Umbilical cord (tissue), 2 donors: ENCODE results near the gene SYNPO2. TPM values are rescaled to one million over a fixed set of nuclear protein-coding genes. Genes with fewer than 3 reads are reported as not detected.
A peak's percentile ranks its signal among the peaks of the same experiment; 100 is the strongest.

ENCODE experiments used
- DNase-seq: peaks from one replicate; pipeline ENCODE4 v3.0.0-alpha.2; 2015; ENCODE audit warnings: low spot score
- total RNA-seq: library from RNA; depleted of rRNA; stranded (reverse); fragments of >200 nt; gene quantifications from one replicate; pipeline ENCODE4 v1.2.3, GENCODE V29; 2014; ENCODE audit warnings: low replicate concordance; ENCODE audit not compliant: insufficient read depth

The SYNPO2 gene
- total RNA-seq, 1 donor from 2014 or later = 590 TPM

DNA sequence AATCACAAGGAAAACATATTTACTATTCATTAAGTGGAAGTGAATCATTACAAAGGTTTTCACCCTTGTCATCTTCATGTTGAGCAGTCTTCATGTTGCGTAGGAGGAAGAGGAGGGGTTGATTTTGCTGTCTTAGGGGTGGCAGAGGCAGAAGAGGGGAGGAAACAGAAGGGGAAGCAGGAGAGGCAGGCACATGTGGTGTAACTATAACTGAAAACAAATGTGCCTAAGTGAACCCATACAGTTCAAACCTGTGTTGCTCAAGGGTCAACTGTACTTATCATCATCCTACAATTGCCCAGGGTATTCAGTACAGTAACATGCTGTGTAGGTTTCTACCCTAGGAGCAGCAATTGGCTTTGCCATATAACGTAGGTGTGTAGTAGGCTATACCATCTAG is 47.2 kb downstream of the SYNPO2 start:
- DNase-seq = no peak

DNA sequence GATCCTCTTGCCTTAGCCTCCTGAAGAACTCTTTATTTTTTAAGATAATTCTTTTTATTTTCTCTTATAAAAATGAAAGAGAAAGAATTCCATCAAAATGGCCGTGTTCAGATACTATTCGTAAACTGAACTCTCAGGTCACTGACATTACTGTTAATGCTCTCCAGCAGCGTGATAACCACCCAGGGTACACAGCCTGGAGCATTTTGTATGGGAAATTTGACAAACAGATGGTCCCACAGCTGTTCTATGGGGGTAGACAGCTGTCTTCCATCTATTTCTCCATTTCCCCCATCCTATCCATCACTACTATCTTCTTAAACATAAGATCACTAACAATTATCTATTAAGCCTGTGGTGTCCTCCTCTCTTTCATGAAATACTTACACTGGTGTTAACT is 47.8 kb downstream of the SYNPO2 start:
- DNase-seq = no peak

DNA sequence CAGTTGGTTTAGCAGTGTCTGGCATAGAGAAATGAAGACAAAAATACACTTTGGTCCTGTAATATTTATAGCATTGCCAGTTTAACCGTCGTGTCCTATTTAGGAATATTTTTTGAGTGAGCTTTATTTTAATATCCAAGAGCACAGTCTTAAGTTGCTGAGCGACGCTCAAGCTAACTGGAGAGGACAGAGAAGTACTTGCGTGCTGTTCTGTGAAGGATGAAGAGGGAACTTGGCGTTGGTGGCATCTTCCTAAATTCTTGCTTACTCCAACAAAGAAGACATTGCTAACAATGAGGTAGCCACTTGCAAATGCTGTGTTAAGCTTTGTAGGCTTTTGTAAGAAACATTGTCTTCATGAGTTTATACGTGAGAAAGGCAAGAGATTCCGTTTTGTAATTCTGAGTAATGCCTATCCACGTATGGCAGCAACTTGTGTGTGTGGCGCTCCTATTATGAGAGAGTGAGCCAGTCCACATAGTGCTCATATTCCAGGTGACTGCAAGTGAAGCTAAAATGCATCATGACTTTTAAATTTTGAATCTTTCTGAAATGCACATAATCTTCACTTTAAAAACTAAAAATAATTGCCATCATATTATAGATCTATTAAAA is 50.6 kb downstream of the SYNPO2 start:
- no peak for DNase-seq

DNA sequence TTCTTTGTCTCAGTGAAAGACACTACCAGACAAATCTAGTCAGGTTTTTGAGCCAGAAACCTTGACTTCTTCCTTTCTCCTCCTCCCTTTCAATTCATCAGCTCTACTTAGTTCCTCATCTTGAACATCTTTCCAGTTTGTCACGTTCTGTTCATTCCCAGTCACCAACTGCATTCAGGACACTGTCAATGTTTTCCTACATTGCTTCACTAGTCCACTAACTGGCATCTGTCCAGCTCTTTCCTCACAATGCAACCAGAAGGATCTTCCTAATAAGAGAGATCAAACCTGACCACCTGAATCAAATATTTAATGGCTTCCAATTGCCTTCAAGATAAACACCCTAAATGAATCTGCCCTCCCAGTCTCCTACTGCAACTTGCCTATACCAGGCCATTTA is 52.5 kb downstream of the SYNPO2 start:
- DNase-seq = no peak

DNA sequence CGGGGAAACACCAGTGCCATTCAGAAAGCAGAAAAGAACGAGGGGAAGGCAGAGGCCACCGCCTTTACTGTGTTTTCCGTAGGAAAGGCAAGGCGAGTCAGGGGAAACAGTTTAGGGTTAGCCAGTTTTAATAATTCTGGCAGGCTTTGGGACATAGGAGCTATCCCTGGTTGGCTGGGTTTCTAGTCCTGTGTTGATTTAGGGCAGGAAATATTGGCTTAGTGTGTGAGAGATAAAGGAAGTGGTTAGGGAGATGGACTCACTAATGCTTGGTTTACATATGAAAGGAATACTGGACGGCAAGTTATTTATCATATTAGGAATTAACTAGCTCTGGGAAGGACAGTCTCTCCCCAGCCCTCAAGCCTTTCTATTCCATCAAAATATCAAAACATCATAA is 53.1 kb downstream of the SYNPO2 start:
- DNase-seq = peak; percentile 73

DNA sequence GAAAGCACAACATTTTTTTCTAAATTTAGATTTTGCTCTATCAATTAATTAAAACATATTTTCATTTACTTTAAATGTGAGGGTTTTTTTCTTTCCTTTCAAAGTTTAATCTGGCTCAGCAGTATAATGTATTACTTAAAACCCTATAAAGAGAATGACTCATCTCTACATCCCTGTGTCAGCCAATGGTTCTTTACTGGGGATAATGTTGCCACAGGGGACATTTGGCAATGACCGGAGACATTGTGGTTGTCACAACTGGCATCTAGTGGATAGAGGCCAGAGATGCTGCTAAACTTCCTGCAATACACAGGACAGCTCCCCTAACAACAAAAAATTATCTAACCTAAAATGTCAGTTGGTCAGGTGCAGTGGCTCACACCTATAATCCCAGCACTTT is 53.8 kb downstream of the SYNPO2 start:
- DNase-seq = no peak

DNA sequence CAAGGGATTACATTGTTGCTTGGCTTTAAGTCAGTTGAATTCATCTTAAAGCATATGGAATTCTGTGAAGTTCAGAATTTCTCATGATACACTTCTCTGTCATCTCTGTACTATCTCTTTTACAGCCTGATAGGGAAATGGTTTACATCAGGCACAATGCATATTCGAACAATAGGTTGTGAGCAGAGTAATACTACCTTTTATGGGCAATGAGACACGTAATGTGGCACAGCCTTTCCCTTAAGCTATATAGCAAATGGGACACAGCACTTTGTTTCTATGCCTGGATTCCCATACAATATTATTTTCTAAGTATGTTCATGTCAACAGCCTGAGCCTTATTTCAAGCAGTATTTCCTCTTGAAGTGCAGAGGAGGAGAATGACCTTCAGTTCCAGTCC is 58.4 kb downstream of the SYNPO2 start:
- peak; percentile 77 for DNase-seq

DNA sequence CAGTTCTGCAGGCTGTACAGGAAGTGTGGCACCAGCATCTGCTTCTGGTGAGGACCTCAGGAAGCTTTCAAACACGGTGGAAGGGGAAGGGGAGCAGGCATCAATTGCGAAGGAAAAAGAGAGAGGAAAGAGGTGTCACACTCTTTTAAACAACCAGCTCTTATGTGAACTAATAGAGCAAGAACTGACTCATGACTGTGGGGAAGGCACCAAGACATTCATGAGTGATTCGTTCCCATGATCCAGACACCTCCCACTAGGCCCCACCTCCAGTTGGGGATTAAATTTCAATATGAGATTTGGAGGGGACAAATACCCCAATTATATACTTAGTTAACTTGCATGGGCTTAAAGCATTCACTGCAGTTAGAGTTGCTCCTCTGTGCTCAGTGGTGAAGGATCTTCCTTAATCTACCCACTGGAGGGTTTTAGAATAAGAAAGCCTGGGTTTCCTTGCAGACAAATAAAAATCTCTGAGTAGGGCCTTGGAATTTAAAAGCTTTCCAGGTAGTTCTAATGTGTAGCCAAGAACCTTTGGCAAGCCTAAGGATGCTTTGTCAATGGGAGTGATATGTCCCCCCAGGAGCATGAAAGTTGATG is 60.0 kb downstream of the SYNPO2 start:
- DNase-seq = no peak

DNA sequence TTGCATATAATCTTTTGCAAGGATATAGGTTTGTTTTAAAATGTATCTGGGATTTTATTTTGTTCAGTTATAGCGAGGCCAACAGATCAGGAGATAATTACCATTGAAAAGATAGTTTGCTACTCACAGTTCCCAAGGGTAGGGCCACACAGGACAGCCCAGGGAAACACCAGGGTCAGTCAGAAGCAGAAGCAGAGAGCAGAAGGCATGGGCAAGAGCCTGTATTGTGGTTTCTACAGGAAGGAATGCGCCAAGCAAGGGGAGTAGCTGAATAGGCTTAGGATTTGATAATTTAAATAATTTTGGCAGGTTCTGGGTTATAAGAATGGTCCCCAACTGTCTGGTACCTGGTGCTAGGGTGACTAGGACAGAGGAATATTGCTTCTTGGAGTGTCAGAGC is 61.6 kb downstream of the SYNPO2 start:
- no peak for DNase-seq

DNA sequence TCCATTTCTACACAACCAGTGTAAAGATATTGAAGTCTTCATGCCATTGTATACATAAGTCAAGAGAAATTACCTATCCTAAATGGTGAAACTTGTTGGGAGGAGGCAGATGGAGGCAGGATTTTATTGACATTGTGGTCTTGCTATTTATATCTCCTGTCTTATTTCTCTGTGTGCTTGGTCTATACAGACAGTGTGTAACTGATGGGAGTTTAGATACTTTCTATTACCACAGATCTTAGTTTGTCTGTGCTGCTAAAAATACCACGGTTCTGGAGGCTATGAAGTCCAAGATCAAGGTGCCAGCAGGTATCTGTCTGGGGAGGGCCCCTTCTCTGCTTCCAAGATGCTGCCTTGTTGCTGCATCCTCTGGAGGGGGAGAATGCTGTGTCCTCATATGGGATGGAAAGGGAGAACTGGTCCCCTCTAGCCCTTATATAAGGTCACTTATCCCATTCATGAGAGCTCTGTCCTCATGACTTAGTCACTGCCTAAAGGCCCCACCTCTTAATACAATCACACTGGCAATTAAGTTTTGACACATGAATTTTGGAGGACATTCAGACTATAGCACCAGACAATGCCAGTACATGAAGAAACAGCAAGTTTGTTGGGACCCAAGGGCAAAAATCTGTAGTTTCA is 62.4 kb downstream of the SYNPO2 start:
- DNase-seq = no peak

DNA sequence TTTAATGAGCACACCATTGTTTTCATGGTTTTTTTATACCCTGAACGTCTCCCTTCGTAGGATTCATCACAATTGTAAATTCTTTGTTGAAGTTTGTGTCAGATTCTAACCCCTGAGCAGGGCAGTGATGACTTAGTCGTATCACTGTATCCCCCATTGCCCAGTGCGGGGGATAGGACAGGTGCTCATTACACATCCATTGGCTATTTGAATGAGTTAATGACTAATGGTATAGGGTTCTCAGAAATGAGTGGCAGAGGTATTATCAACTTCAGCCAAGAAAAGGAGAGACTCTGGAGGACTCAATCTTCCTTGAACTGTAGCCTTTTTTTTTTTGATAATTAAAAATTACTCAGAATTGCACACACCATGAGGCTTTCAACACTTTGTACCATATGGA is 64.6 kb downstream of the SYNPO2 start:
- DNase-seq = no peak

DNA sequence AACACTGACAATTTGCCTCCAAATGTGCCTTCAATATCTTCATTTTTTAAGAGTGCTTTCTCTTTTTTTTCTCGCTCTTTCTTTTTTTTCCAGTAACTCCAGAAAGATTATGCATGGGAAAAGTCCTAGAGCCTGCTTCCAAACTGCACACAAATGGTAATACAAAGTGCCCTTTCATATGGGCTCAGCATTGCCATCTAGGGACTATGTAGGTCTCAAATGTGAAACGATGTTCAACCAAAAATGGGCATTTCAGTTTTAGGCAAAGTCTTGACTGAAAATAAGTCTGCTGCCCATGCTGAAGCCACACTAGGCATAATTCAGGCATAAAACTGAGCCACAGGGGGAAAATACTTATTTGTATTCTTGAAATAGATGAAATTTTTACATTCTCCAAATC is 65.6 kb downstream of the SYNPO2 start:
- DNase-seq = peak; percentile 73

DNA sequence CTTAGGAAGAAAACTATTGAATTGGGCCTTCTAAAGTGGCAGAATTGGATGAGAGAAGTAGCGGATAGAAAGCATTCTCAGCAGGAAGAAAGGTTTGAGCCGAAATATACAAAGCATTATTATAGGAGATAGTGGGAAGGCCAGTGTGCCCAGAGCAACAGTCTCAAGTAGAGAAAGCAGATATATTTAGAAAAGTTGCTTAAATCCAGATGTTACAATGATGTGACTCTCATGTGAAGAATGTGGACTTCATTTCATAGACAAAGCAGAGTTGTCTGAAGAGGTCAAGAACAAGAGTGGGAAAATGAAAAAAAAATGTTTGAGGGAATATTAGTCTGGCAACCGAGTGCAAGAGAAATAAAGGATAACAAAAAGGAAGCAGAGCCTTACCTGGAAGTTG is 66.9 kb downstream of the SYNPO2 start:
- DNase-seq = peak; percentile 37

DNA sequence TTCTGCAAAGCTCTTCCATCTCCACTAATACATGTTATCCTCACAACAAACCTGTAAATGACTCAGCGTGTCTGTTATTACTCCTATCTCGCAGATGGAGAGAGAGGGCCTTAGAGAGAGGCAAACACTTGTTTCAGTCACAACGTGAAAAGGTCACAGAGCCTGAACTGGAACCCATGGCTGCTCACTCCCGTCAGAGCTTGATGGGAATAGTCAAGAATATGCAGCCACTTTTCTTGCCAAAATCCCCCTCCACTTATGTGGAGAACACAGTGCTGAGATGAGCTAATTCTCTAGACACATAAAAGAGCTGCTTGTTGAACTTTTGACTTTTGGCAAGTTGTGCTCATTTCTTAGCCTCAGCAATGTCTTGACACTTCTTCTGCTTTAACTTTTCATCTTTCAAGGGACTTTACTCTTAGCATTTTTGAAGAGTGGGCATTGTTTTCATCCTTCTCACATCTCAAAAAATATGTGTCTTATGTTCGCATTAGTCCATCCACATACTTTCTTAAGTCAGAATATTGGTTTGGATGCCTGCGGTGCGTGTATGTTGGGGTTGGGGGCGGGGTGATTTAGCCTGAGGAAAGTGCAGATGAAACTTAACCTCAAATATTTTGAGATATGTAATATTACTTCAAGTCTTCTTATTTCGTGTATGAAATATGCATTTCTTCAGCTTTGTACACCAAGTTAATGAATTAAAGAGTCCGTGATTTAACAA is 69.2 kb downstream of the SYNPO2 start:
- DNase-seq = peak; percentile 57

DNA sequence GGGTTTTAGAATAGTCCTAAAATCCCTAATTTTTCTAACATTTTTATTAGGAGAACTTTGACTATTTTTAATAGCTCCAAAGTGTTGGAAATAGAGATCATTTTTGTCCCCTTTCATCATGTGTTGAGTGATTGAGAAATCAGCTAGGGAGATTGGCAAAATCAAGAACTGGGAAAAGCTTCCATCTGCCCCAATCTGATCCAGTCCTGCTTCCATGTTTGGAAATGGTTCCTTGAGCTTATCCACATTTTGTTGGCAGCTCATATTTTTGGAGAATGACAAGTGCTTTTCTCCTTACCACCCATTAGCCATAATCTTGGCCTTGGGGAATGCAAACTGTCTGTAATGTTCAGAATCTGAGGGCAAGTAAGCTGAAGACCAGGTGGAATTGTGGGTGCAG is 73.9 kb downstream of the SYNPO2 start:
- DNase-seq = no peak

DNA sequence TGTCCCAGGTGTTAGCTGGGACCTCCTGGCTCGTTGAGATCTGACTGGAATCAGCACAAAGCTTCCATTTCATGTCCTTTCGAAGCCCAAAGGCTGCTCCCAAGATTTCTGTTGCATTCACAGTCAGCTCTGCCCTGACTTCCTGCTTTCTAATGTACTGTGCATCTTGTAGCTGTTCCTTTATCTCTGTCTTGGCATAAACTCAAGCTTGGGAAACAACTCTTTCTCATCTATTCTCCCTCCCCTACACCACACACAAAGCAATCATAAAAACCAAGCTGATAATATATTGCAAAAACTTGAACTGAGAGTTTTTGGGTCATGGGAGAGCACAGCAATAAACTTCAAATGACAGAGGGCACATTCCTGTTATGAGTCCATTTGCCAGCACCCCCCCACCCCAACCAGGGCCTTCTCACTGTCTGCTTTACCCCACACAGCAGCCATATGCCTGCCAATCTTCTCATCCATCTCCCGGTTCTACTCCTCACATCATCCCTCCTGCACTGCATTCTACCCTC is 76.3 kb downstream of the SYNPO2 start:
- peak; percentile 91 for DNase-seq

DNA sequence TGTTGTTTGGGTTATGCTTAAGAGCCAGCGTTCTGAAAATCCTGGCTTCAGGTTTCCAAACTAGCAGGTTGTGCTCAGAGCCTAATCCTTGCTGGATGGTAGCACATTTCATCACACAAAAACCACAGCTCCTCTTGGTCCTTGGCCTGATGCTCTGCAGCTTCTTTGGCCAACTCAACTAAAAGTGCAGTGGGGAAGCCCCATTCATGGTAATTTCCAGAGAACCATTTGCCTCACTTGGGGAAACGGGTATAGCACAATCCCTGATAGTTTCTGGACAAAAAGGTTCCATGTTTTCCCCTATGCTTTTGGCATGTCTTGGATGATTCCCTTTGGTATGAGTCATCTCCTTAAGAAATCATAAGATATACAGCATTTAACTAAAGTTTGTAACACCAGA is 78.7 kb downstream of the SYNPO2 start:
- no peak for DNase-seq

DNA sequence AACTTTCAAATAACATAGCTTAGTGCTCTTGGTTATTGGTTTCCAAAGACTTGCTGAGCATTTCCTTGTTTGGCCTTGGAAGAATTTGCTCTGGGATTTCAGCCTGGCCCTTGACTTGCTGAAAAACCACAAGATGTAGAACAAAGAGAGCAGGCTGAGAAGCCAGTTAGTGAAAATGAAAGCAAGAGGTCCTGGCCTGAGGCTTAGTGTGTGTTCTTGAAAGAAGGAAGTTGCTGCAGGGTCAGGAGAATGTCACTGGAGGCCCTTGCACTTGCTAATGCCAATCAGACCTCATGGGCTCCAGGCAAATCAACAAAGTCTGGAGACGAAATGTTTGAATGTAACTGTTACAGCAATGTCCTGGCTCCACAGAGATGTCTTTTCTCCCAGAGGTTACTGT is 79.4 kb downstream of the SYNPO2 start:
- peak; percentile 89 for DNase-seq

DNA sequence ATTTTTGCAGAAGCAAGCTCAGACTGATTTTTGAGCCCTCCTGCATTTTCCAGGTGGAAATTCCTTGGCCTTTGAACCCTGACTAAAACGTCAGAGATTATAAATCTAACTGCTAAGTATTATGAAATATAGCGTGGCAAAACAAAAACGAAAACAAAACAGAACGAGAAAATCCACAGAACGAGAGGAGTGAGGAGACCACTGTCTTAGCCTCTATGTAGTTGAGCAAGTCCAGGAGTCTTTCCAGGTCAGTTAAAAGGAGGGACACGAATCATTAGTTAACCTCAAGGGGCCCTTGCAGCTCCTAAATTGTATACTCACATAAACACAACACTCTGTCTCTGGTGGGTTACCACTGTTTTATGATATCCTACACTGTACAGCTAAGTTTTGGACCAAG is 80.2 kb downstream of the SYNPO2 start:
- no peak for DNase-seq

DNA sequence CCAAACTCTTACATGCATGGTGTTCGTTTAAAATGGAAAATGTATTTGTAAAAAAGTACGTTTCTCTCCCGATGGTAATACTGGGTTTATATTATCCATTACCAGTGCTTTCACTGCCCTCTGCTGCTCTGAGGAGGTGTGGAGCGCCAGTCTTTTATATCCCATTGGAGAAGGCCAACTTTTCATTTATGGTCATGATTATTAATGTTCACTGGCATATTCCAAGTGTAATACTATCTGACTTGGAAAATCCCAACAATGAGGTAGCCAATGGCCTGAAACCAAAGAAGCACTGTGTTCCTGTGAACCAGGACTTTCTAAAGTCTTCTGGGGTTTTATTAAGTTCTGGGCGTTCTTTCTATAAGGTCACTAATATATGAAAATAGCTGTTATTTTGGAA is 80.7 kb downstream of the SYNPO2 start:
- DNase-seq = peak; percentile 77

DNA sequence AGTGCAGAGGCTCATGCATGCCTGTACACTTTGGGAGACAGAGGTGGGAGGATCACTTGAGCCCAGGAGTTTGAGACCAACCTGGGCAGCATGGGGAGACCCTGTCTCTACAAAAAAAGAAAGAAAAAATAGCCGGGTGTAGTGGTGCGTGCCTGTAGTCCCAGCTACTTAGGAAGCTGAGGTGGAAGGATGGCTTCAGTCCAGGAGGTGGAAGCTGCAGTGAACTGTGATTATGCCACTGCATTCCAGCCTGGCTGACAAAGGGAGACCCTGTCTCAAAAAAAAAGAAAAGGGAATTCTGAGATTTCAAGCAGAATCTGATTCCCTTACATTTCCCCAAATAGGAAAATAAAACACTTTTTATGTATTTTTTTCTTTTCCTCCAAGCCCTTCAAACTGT is 83.5 kb downstream of the SYNPO2 start:
- DNase-seq = no peak

DNA sequence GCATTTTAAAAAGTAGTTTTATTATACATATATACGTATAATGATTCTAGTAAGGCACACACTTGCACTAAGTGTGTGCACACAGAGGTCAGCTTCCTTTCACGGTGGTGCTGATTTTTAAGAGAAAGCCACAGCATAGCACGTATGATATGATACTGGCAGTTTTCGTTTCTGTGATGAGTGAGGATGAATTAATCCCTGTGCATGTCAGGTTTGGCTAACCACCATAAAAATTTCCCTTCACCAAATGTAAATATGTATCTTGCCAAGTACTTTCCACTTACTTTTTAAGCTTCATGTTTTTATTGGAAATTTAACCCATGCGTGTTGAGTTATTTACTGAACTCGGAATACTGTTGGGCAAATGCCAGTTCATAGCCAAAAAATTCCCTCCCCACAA is 84.6 kb downstream of the SYNPO2 start:
- DNase-seq = no peak

DNA sequence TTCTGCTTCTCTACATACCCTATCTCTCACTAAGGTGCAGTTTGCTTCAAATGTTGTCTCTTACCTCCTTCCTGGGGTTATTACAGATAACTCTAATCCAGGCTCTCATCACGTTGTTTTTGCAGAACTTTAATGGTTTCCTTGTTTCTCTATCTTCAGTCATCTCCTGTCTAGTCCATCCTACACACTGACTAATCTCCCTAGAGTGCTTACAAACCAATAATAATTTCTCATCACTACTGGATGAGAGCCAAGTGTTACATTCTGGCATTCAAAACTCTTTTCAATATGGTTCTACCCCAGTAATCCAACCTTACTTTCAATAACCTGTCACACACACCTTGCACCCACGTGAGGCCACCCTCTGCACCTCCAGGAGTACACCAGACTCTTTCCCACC is 86.1 kb downstream of the SYNPO2 start:
- DNase-seq = no peak
